BE2C (cell line): ENCODE results near the gene CCDC88B.
A peak's percentile ranks its signal among the peaks of the same experiment; 100 is the strongest.

Source experiments
- DNase-seq: peaks from one replicate; pipeline ENCODE4 v3.0.0-alpha.2; 2020
- H3K27me3 ChIP-seq: fragments of 250-450 bp; sonication (Bioruptor Pico); 2 replicates; pipeline ENCODE4 v1.5.1; 2020; ENCODE audit warnings: mild to moderate bottlenecking
- H3K36me3 ChIP-seq: fragments of 250-450 bp; sonication (Bioruptor Pico); 2 replicates; pipeline ENCODE4 v1.5.1; 2020; ENCODE audit warnings: mild to moderate bottlenecking
- H3K4me1 ChIP-seq: fragments of 250-450 bp; sonication (Bioruptor Pico); 2 replicates; pipeline ENCODE4 v1.5.1; 2020
- H3K4me3 ChIP-seq: 2 replicates; pipeline ENCODE4 v1.5.1; 2011; ENCODE audit warnings: low read depth, low read length
- H3K9me3 ChIP-seq: fragments of 250-450 bp; sonication (Bioruptor Pico); 2 replicates; pipeline ENCODE4 v1.5.1; 2020
- TF ChIP-seq, protein P1 (sequence below): IDR thresholded peaks from 2 replicates; pipeline ENCODE4 v1.5.1; 2012; ENCODE audit warnings: mild to moderate bottlenecking, low read depth, low read length

Gene CCDC88B

DNA sequence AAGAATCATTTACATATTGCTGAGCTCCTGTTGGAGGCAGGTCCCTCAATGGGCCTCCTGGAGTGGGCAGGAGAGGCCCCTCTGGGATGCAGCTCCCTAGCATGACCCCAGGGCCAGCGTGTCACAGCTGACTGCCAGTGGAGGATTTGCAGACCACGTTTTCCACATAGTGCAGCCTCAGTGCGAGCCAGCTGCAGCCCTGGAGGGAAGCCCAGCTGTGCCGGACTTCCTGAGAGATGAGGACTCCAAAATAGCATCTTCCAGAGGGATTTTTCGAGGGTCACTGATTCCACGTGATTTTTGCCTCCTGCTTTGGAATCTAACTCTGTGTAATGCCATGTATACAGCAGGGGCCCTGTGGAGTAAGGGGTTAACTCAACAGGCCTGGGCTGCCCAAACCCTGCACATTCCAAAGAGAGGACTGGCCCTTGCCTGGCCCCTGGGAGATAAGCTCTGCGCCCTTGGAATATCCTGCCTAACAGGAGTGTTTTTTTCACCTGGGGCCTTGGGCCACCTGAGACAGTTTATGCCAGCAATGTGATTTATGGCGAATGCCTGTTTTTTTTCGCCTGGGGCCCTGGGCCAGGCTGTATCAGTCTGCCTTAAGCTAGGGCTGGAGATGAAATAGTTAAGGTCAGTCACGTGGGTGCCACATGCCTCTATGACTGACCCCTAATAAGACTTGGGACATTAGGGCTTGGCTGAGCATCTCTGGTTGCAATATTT, 66.4 kb downstream of the CCDC88B start:
- Histone ChIP-seq H3K36me3 (no peaks in the 10 kb centered on the region), H3K4me1 (peaks cover 3% of the 10 kb centered on the region; the same call in 1 of the 2 replicates), H3K27me3 (no peaks in the 10 kb centered on the region), H3K9me3 (no peaks in the 10 kb centered on the region), H3K4me3 (no peak overlapping the region)
- peak; percentile 30 for DNase-seq
- TF ChIP-seq, protein P1, sequence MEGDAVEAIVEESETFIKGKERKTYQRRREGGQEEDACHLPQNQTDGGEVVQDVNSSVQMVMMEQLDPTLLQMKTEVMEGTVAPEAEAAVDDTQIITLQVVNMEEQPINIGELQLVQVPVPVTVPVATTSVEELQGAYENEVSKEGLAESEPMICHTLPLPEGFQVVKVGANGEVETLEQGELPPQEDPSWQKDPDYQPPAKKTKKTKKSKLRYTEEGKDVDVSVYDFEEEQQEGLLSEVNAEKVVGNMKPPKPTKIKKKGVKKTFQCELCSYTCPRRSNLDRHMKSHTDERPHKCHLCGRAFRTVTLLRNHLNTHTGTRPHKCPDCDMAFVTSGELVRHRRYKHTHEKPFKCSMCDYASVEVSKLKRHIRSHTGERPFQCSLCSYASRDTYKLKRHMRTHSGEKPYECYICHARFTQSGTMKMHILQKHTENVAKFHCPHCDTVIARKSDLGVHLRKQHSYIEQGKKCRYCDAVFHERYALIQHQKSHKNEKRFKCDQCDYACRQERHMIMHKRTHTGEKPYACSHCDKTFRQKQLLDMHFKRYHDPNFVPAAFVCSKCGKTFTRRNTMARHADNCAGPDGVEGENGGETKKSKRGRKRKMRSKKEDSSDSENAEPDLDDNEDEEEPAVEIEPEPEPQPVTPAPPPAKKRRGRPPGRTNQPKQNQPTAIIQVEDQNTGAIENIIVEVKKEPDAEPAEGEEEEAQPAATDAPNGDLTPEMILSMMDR: no peak
